GM12864 (cell line): ENCODE measurements around the gene RASGRP4.

Source experiments
- DNase-seq: peaks from one replicate; pipeline ENCODE4 v3.0.0-alpha.2; 2011; ENCODE audit warnings: low read depth
- H3K4me3 ChIP-seq: 2 replicates; pipeline ENCODE4 v1.5.1; 2011; ENCODE audit warnings: mild to moderate bottlenecking, low read depth, low read length, control low read depth
- CTCF ChIP-seq: IDR thresholded peaks from 2 replicates; pipeline ENCODE4 v1.5.1; 2011; ENCODE audit warnings: low read depth, mild to moderate bottlenecking, moderate library complexity, low read length, control low read depth, inconsistent platforms; ENCODE audit errors: missing control alignments

Gene RASGRP4

GRCh38 chr19:38399081-38399480, 26.9 kb downstream of the RASGRP4 start:
- no peak for TF ChIP-seq CTCF
- H3K4me3 ChIP-seq: no peak overlapping the region
- no peak for DNase-seq

- no peak overlapping the region for H3K4me3 ChIP-seq
- TF ChIP-seq CTCF: no peak
- no peak for DNase-seq
Measured at GRCh38 chr19:38395381-38396114, 30.5 kb downstream of the RASGRP4 start.

- DNase-seq: no peak
- TF ChIP-seq CTCF: no peak
- no peak overlapping the region for H3K4me3 ChIP-seq
Measured at GRCh38 chr19:38394488-38394887, 31.5 kb downstream of the RASGRP4 start.

- no peak overlapping the region for H3K4me3 ChIP-seq
- no peak for DNase-seq
- no peak for TF ChIP-seq CTCF
Measured at GRCh38 chr19:38392707-38393308, 33.2 kb downstream of the RASGRP4 start.

GRCh38 chr19:38391911-38392464, 34.0 kb downstream of the RASGRP4 start:
- no peak for TF ChIP-seq CTCF
- DNase-seq: no peak
- H3K4me3 ChIP-seq: no peak overlapping the region

- TF ChIP-seq CTCF: no peak
- H3K4me3 ChIP-seq: no peak overlapping the region
- no peak for DNase-seq
Measured at GRCh38 chr19:38389957-38390924, 35.8 kb downstream of the RASGRP4 start.
